HEK293T (cell line): Measurements from ENCODE around the gene SERPINB12.

ENCODE experiments used
- ELF4 ChIP-seq: fragments of 450-650 bp; IDR thresholded peaks from 2 replicates; pipeline ENCODE4 v1.6.1; 2017; ENCODE audit warnings: antibody characterized with exemption
- FOXK2 ChIP-seq: fragments of 450-650 bp; IDR thresholded peaks from 2 replicates; pipeline ENCODE4 v1.6.1; 2016; ENCODE audit warnings: mild to moderate bottlenecking
- L3MBTL2 ChIP-seq: fragments of 450-650 bp; conservative IDR thresholded peaks from 2 replicates; pipeline ENCODE4 v1.6.1; 2016; ENCODE audit warnings: mild to moderate bottlenecking
- NFRKB ChIP-seq: fragments of 450-650 bp; IDR thresholded peaks from 2 replicates; pipeline ENCODE4 v1.6.1; 2016; ENCODE audit warnings: mild to moderate bottlenecking, moderate library complexity
- SUZ12 ChIP-seq: fragments of 450-650 bp; IDR thresholded peaks from 2 replicates; pipeline ENCODE4 v1.6.1; 2016; ENCODE audit warnings: mild to moderate bottlenecking
- TARDBP ChIP-seq: fragments of 450-650 bp; IDR thresholded peaks from 2 replicates; pipeline ENCODE4 v1.6.1; 2016
- ZNF384 ChIP-seq: fragments of 450-650 bp; IDR thresholded peaks from 2 replicates; pipeline ENCODE4 v1.6.1; 2016

- TF ChIP-seq FOXK2 (no peak), ELF4 (no peak), TARDBP (no peak), L3MBTL2 (no peak), SUZ12 (no peak), ZNF384 (no peak), NFRKB (no peak)
Observed at GRCh38 chr18:63559567-63560491, 17.7 kb downstream of the SERPINB12 start.
